GM21576 (cell line): Measurements from ENCODE around the gene SLC9C2.
"Not testable (repeated sequence)": the region's sequence is repeated elsewhere in the genome, so short reads cannot be mapped to it uniquely, and the experiment has no call there.

Source experiments
- ATAC-seq: cut with Tn5 transposase; IDR thresholded peaks from one replicate; pipeline ENCODE4 v1.9.1; 2021; ENCODE audit warnings: mild to moderate bottlenecking, moderate library complexity; ENCODE audit not compliant: unreplicated experiment

The SLC9C2 gene

GRCh38 chr1:173603056-173603591, at the start of gene SLC9C2:
Gene SLC9C2, minus strand, starts transcription at chr1:173603072. Its CDS starts 1,296 bp downstream, at chr1:173601776.
- ATAC-seq = no peak

GRCh38 chr1:173648880-173649605, 46.2 kb upstream of the SLC9C2 start:
- ATAC-seq = no peak

GRCh38 chr1:173646656-173647055, 43.8 kb upstream of the SLC9C2 start:
- no peak for ATAC-seq

- not testable (repeated sequence) for ATAC-seq
These were observed 39.7 kb upstream of the SLC9C2 start for GRCh38 chr1:173642450-173643139.

GRCh38 chr1:173639102-173639501, 36.2 kb upstream of the SLC9C2 start:
- ATAC-seq = no peak

- ATAC-seq = no peak
These were observed 35.5 kb upstream of the SLC9C2 start for GRCh38 chr1:173638043-173639021.

- not testable (repeated sequence) for ATAC-seq
These were observed 34.6 kb upstream of the SLC9C2 start for GRCh38 chr1:173637236-173638042.

- no peak for ATAC-seq
These were observed 32.2 kb upstream of the SLC9C2 start, which contains the start of gene TEX50 for GRCh38 chr1:173635116-173635515. Gene TEX50, plus strand, starts transcription at chr1:173635338. Its CDS starts 184 bp downstream, at chr1:173635522.

GRCh38 chr1:173628888-173629287, 26.0 kb upstream of the SLC9C2 start:
- no peak for ATAC-seq

- ATAC-seq = no peak
These were observed 24.4 kb upstream of the SLC9C2 start for GRCh38 chr1:173627269-173627668.

- ATAC-seq = no peak
These were observed 14.0 kb upstream of the SLC9C2 start for GRCh38 chr1:173616859-173617258.

GRCh38 chr1:173613086-173613485, 10.2 kb upstream of the SLC9C2 start:
- ATAC-seq = not testable (repeated sequence)

GRCh38 chr1:173608503-173609216, 5.8 kb upstream of the SLC9C2 start:
- ATAC-seq = no peak

- peak; percentile 73 for ATAC-seq
These were observed 1.3 kb downstream of the SLC9C2 start for GRCh38 chr1:173601588-173601987.

GRCh38 chr1:173596097-173596825, 6.6 kb downstream of the SLC9C2 start:
- no peak for ATAC-seq

GRCh38 chr1:173591138-173591537, 11.7 kb downstream of the SLC9C2 start:
- ATAC-seq = not testable (repeated sequence)

- ATAC-seq = no peak
These were observed 12.3 kb downstream of the SLC9C2 start for GRCh38 chr1:173590557-173590956.

- no peak for ATAC-seq
These were observed 21.3 kb downstream of the SLC9C2 start for GRCh38 chr1:173581383-173582079.
